Measurements from ENCODE around the gene RGS13.
"Not testable (repeated sequence)": the region's sequence is repeated elsewhere in the genome, so short reads cannot be mapped to it uniquely, and the experiment has no call there.

RGS13 gene

DNA sequence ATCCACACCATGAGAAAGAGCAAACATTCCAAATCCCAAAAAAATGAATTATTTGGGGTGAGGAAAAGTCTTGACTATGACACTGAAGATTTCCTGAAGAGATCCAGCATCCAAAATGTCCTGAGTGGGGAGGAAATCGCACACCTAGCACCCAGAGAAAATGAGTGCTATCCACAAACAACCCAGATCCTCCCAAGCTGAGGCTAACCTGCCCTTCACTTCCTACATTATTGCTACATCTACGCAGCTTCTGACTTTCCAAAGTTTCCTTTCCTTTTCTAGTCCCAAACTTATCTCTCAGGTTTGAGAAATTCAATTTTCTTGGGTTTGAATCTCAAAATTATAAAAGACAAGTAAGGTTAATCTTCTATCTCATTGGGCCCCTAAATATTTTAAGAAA lies 906 bp upstream of the RGS13 start:
- Mint-ChIP-seq H3K27me3 (peaks cover 20% of the 10 kb centered on the region), H3K4me3 (no peak overlapping the region), H3K9me3 (no peaks in the 10 kb centered on the region), H3K27ac (peak overlapping the region in 1 of 2 donors; percentile 55), H3K4me1 (peaks cover 11% of the 10 kb centered on the region)
- DNase-seq (no peak), ATAC-seq (no peak)

DNA sequence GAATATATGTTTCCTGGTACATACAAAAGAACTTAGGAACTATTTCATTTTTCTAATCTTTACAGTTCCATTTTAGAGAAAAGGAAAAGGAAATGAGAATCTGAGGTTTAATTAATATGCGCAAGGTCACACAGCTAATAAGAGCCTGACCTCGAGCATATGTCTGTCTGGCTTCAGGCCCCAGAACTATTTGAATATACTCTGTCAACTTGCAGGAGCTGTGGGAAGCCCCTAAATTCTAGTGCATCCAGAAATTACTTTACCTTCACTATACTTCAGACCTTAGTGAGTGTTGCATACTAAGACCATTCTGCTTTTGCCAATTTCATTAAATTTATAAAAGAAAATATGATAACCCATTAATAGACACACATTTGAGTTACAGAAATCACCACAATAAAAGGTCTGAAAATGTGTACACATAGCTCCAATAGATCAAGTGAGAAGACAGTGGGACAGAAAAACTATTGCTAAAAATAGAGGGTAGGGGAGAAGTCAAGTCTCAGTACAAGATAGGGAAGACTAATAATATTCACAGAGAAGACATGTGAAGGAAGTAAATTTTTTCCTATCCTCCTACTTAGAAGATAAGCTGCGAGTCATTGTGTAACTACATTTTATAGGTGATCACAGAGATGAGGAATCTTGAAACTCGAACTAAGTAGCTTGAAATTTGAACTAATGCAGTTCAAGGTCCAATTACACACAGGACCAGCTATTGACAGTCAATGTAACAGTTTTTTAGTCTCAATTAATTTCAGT lies 3.8 kb downstream of the RGS13 start:
- ATAC-seq (peak; percentile 93), DNase-seq (no peak)
- Mint-ChIP-seq H3K4me3 (peak overlapping the region in 1 of 2 donors; percentile 57), H3K27ac (peak overlapping the region in 1 of 2 donors; percentile 38), H3K4me1 (peaks cover 14% of the 10 kb centered on the region), H3K9me3 (no peaks in the 10 kb centered on the region), H3K27me3 (peaks cover 7% of the 10 kb centered on the region)

DNA sequence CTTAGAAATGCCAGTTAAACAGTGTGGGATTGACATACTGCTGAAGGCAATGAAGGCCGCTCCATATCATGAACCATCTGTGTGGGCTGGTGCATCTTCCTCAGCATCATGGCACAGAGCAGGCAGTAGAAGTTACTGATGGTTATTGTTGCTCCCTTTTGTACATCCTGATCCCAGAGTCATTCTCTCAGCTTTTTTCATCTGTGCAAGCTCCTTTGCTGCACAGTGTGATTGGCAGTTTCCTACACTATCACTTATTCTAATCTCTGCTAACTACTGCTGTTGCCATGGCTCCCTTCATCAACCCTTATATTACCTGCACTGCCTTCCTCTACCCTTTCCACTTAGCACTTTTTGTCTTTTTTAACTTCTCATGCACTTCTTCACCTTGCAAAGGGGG lies 16.2 kb downstream of the RGS13 start:
- Mint-ChIP-seq H3K9me3 (no peaks in the 10 kb centered on the region), H3K4me3 (no peak overlapping the region), H3K27me3 (no peaks in the 10 kb centered on the region), H3K27ac (no peak overlapping the region), H3K4me1 (no peaks in the 10 kb centered on the region)
- no peak for ATAC-seq
- DNase-seq, result no peak

DNA sequence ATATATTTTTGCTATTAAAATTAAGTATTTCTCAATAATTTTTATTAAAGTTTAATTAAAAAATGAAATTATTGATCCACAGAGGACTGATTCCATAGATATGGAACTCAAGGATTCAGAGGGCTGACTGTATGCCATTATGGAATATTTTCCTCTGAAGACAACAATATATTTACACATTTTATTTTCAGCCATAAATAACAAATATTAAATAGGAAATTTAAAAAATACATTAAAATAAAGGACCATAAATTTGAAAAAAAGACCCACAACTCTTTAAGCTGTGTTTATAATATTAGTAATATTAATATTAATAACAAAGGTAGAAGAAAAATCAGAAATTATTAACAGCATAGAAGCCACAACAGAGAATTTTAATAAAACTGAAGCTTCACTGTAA lies 18.2 kb downstream of the RGS13 start:
- Mint-ChIP-seq H3K9me3 (no peaks in the 10 kb centered on the region), H3K4me3 (no peak overlapping the region), H3K27me3 (peaks cover 8% of the 10 kb centered on the region), H3K4me1 (no peaks in the 10 kb centered on the region), H3K27ac (no peak overlapping the region)
- ATAC-seq, result no peak
- no peak for DNase-seq

DNA sequence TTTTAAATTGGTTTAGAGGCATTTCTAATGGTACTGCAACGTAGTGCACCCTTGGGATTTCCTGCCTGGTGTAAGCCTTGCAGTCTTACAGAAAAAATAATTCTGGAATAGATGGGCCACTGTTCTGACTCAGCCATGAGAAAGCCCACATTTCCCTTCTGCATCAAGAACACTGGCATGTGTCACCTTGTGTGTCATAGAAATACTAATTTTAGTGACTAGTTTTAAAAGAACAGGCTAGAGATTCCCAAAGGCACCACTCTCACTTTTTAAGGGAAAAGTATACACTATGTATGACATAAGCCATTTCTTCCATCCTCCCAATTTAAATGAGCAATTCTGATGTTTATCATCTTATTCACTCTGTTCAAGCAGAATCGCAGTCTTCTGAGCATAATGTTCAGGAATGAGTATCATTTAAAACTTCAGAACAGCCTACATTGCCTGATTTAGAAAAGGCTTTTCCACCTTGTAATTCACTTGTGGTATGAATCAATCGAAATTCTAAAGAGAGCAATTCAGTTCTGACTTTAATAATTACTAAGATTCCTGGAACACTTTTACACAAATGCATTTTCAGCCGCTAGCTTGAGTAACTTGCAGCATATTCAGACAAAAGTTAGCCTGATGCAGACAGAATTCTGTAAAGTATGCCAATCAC lies 18.8 kb downstream of the RGS13 start:
- no peak for DNase-seq
- Mint-ChIP-seq H3K27me3 (peaks cover 8% of the 10 kb centered on the region), H3K27ac (no peak overlapping the region), H3K9me3 (no peaks in the 10 kb centered on the region), H3K4me3 (no peak overlapping the region), H3K4me1 (no peaks in the 10 kb centered on the region)
- ATAC-seq, result no peak

DNA sequence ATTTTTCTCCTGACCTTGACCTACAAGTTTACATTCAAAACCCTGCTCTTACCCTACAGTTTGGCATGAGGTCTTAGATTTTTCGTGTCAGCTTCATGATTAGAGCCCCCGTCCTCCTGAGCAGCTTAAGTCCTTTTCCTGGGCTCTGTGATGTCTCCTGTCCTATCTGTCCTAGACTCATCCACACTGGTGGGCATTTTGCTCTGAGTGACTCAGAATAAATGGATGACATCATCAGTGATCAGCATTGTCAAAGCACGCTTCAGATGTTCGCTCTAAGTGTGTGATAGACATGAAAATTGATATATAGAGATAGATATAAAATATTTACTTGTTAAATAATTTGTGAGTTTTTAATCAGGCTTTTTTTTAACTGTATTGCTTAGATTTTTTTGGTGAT lies 21.8 kb downstream of the RGS13 start:
- ATAC-seq (no peak), DNase-seq (no peak)
- H3K9me3 Mint-ChIP-seq, result no peaks in the 10 kb centered on the region
- H3K27me3 Mint-ChIP-seq, result peaks cover 8% of the 10 kb centered on the region
- H3K4me1 Mint-ChIP-seq, result no peaks in the 10 kb centered on the region
- no peak overlapping the region for H3K4me3 Mint-ChIP-seq
- no peak overlapping the region for H3K27ac Mint-ChIP-seq

DNA sequence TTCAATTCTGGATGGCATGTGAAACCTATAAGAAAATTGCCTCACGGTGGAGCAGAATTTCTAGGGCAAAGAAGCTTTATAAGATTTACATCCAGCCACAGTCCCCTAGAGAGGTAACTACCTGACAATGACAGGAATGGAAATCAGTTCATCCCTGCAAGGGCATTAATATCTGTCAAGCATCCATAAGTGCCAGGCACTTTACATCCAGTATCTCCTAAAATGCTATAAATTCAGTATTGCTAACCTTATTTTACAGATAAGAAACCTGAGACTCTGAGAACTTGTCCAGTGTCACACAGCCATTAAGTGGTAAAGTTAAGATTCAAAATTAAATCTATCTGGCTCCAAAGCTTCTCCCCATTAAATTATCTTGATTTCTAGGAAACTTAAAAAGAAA lies 22.3 kb downstream of the RGS13 start:
- DNase-seq, result no peak
- peaks cover 8% of the 10 kb centered on the region for H3K27me3 Mint-ChIP-seq
- no peak for ATAC-seq
- no peaks in the 10 kb centered on the region for H3K9me3 Mint-ChIP-seq
- no peaks in the 10 kb centered on the region for H3K4me1 Mint-ChIP-seq
- no peak overlapping the region for H3K4me3 Mint-ChIP-seq
- no peak overlapping the region for H3K27ac Mint-ChIP-seq

DNA sequence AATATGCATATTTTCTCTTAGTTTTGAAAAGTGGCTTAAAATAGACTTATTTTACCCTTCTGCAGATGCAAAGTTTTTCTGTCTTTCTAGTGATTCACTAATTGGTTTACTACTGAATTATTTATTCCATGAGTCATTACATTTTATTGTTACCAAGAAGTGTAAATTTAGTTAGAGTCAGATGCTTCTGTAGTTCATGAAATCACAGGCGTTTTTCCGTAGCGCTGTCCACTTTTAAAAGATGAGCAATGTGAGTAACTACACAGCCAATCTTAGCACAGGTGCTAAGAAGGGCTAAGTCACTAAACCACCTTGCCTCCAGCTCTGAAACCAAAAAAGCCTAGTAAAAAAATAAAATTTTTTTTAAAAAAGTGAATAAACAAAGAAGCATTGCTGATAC lies 24.7 kb downstream of the RGS13 start:
- no peak overlapping the region for H3K27ac Mint-ChIP-seq
- no peak for ATAC-seq
- no peak overlapping the region for H3K4me3 Mint-ChIP-seq
- H3K9me3 Mint-ChIP-seq, result no peaks in the 10 kb centered on the region
- DNase-seq, result no peak
- peaks cover 8% of the 10 kb centered on the region for H3K27me3 Mint-ChIP-seq
- H3K4me1 Mint-ChIP-seq, result no peaks in the 10 kb centered on the region

DNA sequence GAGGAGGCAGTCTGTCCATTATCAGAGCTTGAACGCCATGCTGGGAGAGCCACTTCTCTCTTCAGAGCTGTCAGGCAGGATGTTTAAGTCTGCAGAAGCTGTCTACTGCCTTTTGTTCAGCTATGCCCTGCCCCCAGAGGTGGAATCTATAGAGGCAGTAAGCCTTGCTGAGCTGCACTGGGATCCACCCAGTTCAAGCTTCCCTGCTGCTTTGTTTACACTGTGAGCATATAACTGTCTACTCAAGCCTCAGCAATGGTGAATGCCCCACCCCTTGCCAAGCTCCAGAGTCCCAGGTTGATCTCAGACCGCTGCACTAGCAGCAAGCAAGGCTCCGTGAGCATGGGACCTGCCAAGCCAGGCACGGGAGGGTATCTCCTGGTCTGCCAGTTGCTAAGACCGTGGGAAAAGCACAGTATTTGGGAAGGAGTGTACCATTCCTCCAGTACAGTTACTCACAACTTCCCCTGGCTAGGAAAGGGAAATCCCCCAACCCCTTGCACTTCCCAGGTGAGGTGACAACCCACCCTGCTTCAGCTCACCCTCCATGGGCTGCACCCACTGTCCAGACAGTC lies 32.5 kb downstream of the RGS13 start:
- ATAC-seq (no peak), DNase-seq (no peak)
- Mint-ChIP-seq H3K4me1 (no peaks in the 10 kb centered on the region), H3K27me3 (peaks cover 15% of the 10 kb centered on the region), H3K4me3 (no peak overlapping the region), H3K9me3 (no peaks in the 10 kb centered on the region), H3K27ac (no peak overlapping the region)

DNA sequence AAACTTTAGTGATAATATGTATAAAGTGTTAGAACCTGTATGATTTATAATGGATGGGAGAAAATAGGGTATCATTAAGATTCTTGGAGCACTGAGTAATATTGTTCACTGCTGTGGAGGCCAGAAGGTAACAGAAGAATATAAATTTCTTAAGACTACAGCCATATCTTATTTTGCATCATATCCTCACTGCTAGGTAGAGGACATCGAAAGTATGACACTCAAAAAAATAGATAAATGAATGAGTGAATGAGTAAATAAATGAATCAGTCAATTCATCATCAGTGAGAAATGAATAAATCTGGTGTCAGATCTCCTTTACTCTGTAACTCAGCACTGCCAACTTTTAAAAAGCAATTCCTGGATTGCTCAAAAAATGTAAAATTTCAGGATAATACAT lies 33.2 kb downstream of the RGS13 start:
- H3K9me3 Mint-ChIP-seq, result no peaks in the 10 kb centered on the region
- H3K27me3 Mint-ChIP-seq, result peaks cover 19% of the 10 kb centered on the region
- no peak overlapping the region for H3K27ac Mint-ChIP-seq
- DNase-seq (no peak), ATAC-seq (no peak)
- no peaks in the 10 kb centered on the region for H3K4me1 Mint-ChIP-seq
- H3K4me3 Mint-ChIP-seq, result no peak overlapping the region

DNA sequence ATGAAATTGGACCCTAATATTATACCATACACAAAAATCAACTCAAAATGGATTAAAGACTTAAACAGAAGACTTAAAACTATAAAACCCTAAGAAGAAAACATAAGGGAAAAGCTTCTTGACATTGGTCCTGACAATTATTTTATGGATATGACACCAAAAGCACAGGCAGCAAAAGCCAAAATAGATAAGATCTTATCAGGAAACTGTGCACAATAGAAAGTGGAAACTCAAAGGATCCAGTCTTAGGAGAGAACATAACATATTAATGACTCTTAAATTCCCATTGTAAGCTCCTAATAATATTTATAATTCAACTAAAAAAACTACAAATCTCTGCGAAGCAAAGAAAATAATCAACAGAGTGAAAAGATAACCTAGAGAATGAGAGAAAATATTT lies 39.8 kb downstream of the RGS13 start:
- Mint-ChIP-seq H3K27ac (no peak overlapping the region), H3K4me3 (no peak overlapping the region), H3K4me1 (no peaks in the 10 kb centered on the region), H3K9me3 (no peaks in the 10 kb centered on the region), H3K27me3 (peaks cover 12% of the 10 kb centered on the region)
- ATAC-seq (no peak), DNase-seq (no peak)

DNA sequence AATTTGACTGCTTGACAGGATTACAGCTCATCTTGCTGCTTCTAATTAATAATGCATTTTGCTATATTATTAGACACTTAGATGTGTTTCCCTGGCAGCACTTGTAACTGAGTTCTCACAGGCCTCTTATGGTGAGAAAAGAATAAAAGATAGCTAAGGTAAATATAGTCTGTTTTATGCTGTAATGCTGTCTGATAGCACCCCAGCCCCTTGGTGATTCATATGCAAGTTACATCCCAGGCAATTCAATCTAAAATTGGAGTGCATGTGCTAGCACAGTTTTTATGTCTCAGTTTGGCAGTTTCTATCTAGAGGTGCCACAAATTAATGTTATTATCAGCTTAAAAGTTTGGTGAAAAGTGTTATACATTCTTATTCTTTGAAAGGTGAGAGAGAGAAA lies 42.2 kb downstream of the RGS13 start:
- Mint-ChIP-seq H3K27ac (no peak overlapping the region), H3K9me3 (no peaks in the 10 kb centered on the region), H3K27me3 (peaks cover 8% of the 10 kb centered on the region), H3K4me1 (no peaks in the 10 kb centered on the region), H3K4me3 (no peak overlapping the region)
- no peak for DNase-seq
- ATAC-seq, result no peak

DNA sequence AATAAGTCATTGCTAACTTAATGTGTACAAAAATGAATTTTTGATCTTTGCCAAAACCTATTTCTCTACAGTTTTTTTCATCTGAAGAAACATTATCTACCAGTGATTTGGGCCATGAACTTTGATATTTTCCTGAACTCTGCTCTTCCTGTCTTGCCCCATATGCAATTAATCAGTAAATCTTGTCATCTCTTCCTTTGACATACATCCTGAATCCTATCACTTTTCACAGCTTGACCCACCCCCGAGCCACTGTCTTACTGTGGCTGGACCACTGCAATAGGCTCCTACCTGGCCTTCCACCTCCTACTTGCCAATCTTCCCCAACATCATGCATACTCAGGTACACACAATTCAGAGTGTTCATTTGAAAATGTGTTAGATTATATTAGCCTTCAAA lies 46.4 kb downstream of the RGS13 start:
- Mint-ChIP-seq H3K27ac (no peak overlapping the region), H3K27me3 (peaks cover 13% of the 10 kb centered on the region), H3K4me1 (no peaks in the 10 kb centered on the region), H3K4me3 (no peak overlapping the region), H3K9me3 (peaks cover 4 to 9% of the 10 kb centered on the region in 2 donors)
- no peak for ATAC-seq
- no peak for DNase-seq

DNA sequence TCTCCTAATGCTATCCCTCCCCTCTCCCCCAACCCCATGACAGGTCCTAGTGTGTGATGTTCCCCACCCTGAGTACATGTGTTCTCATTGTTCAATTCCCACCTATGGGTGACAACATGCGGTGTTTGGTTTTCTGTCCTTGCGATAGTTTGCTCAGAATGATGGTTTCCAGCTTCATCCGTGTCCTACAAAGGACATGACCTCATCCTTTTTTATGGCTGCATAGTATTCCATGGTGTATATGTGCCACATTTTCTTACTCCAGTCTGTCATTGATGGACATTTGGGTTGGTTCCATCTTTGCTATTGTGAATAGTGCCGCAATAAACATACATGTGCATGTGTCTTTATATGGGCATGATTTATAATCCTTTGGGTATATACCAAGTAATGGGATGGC lies 47.1 kb downstream of the RGS13 start:
- not testable (repeated sequence) for H3K4me3 Mint-ChIP-seq, H3K27ac Mint-ChIP-seq, H3K4me1 Mint-ChIP-seq, DNase-seq, ATAC-seq
- peaks cover 8 to 11% of the 10 kb centered on the region in 2 donors for H3K9me3 Mint-ChIP-seq
- peaks cover 13% of the 10 kb centered on the region for H3K27me3 Mint-ChIP-seq

DNA sequence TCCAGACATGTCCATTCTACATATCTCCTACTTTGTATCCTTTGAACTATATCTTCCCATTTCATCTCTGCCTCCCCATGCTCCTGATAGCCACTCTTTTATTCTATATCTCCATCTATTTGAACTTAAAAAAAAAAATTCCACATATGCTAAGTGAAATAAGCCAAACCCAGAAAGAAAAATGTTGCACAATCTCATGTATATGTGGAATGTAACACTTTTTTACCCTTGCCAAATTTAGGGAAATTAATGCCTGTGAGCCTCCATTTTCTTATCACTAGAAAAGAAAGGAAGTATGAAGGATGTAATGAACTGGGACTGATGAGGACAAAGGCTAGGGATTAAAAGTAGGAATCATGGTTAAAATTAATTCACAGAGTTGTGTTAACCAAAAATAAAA lies 53.5 kb downstream of the RGS13 start:
- Mint-ChIP-seq H3K4me3 (no peak overlapping the region), H3K27ac (no peak overlapping the region), H3K4me1 (no peaks in the 10 kb centered on the region), H3K27me3 (peaks cover 29% of the 10 kb centered on the region), H3K9me3 (peaks cover 18 to 23% of the 10 kb centered on the region in 2 donors)
- ATAC-seq, result no peak
- no peak for DNase-seq

DNA sequence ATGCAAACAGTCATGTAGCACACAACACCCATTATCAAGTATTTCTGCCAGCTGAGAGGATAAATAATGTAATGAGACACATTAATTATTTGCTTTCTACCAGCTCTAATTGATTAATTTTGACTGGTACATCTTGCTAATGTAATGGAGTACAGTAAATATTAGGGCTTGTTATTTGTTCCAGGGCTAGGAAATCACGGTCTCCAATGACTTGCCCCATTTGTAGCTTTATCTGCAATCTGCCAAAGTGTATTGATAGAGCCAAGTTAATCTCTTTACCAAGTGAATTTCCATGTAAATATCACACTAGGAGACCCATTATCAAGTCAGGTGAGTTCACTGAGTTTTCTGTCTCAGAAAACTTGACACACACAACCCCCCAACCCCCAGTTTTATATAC lies 55.1 kb downstream of the RGS13 start:
- Mint-ChIP-seq H3K27ac (no peak overlapping the region), H3K4me1 (no peaks in the 10 kb centered on the region), H3K27me3 (peaks cover 24% of the 10 kb centered on the region), H3K9me3 (peaks cover 15 to 23% of the 10 kb centered on the region in 2 donors), H3K4me3 (no peak overlapping the region)
- DNase-seq, result no peak
- ATAC-seq, result no peak

All from stimulated activated naive CD8-positive, alpha-beta T cell treated with anti-CD3 and anti-CD28 coated beads, Interleukin-15, amount 100 ng/mL, for 72 hours (primary cell).